ENCODE data around the gene S100PBP.
A peak's percentile ranks its signal among the peaks of the same experiment; 100 is the strongest.

The S100PBP gene

GRCh38 chr1:32873484-32873883, 56.0 kb downstream of the S100PBP start:
- ChIA-PET POLR2A (no interaction called here), CTCF (interaction anchor here (0.6 to 0.8 kb wide), 4 partner anchors 33 to 763 kb away, joined by 3 to 5 read pairs (median 4); no protein-coding TSS in a partner anchor)
- no peak for TF ChIP-seq HDGF (IDR thresholded peaks at IDR 0.05; ENCODE audit: borderline replicate concordance)
- no peak for TF ChIP-seq ARNT (IDR thresholded peaks at IDR 0.05)
- TF ChIP-seq FOXM1 (IDR thresholded peaks at IDR 0.05; ENCODE audit: borderline replicate concordance) = no peak
- no peak for TF ChIP-seq ELF4 (IDR thresholded peaks at IDR 0.05)
- no peak for TF ChIP-seq SP1 (IDR thresholded peaks at IDR 0.05)
- no peak for TF ChIP-seq L3MBTL2 (conservative IDR thresholded peaks at IDR 0.05)
- no peak for TF ChIP-seq NFRKB (IDR thresholded peaks at IDR 0.05)
- no peak for TF ChIP-seq TARDBP (IDR thresholded peaks at IDR 0.05)
- TF ChIP-seq LEF1 (IDR thresholded peaks at IDR 0.05; ENCODE audit: borderline replicate concordance) = no peak
- TF ChIP-seq PKNOX1 (IDR thresholded peaks at IDR 0.05) = no peak
- no peak for DNase-seq (ENCODE audit: extremely low spot score)

GRCh38 chr1:32874860-32875752, 57.7 kb downstream of the S100PBP start:
- TF ChIP-seq L3MBTL2 (conservative IDR thresholded peaks at IDR 0.05) = no peak
- TF ChIP-seq LEF1 (IDR thresholded peaks at IDR 0.05; ENCODE audit: borderline replicate concordance) = no peak
- TF ChIP-seq SUZ12 (IDR thresholded peaks at IDR 0.05) = no peak
- no peak for TF ChIP-seq ZNF384 (IDR thresholded peaks at IDR 0.05)
- POLR2A ChIA-PET = interaction anchor here (0.6 to 0.7 kb wide), 2 partner anchors 25 to 164 kb away, joined by 3 read pairs; no protein-coding TSS in a partner anchor
- no peak for DNase-seq (ENCODE audit: extremely low spot score)
- CTCF ChIA-PET = interaction anchor here (0.6 to 2.8 kb wide), 7 partner anchors 16 to 211 kb away, joined by 3 to 10 read pairs (median 7); no protein-coding TSS in a partner anchor

GRCh38 chr1:32876341-32877210, 59.1 kb downstream of the S100PBP start:
- ChIA-PET CTCF (interaction anchor here (0.6 to 2.8 kb wide), 8 partner anchors 9 to 518 kb away, joined by 3 to 10 read pairs (median 4); partner anchors contain the start of gene HPCA), POLR2A (no interaction called here)
- no peak for TF ChIP-seq SUZ12 (IDR thresholded peaks at IDR 0.05)
- TF ChIP-seq HDGF (IDR thresholded peaks at IDR 0.05; ENCODE audit: borderline replicate concordance) = peak; percentile 54; the same call in 1 of the 2 replicates
- peak; percentile 80; the same call in 1 of the 2 replicates for TF ChIP-seq TARDBP (IDR thresholded peaks at IDR 0.05)
- DNase-seq (ENCODE audit: extremely low spot score) = peak; percentile 91

GRCh38 chr1:32877211-32878110, 60.0 kb downstream of the S100PBP start:
- CTCF ChIA-PET = interaction anchor here (0.6 to 2.8 kb wide), 6 partner anchors 9 to 127 kb away, joined by 3 to 10 read pairs (median 4); partner anchors contain the start of gene HPCA
- TF ChIP-seq ELF4 (IDR thresholded peaks at IDR 0.05) = no peak
- no peak for TF ChIP-seq FOXA1 (IDR thresholded peaks at IDR 0.05)
- TF ChIP-seq LEF1 (IDR thresholded peaks at IDR 0.05; ENCODE audit: borderline replicate concordance) = no peak
- TF ChIP-seq FOXM1 (IDR thresholded peaks at IDR 0.05; ENCODE audit: borderline replicate concordance) = no peak
- no peak for TF ChIP-seq NFRKB (IDR thresholded peaks at IDR 0.05)
- TF ChIP-seq L3MBTL2 (conservative IDR thresholded peaks at IDR 0.05) = no peak
- no peak for TF ChIP-seq ZNF384 (IDR thresholded peaks at IDR 0.05)
- TF ChIP-seq HDGF (IDR thresholded peaks at IDR 0.05; ENCODE audit: borderline replicate concordance) = no peak
- TF ChIP-seq PKNOX1 (IDR thresholded peaks at IDR 0.05) = no peak
- no peak for TF ChIP-seq SP1 (IDR thresholded peaks at IDR 0.05)
- TF ChIP-seq BHLHE40 (IDR thresholded peaks at IDR 0.05; ENCODE audit: borderline replicate concordance) = no peak
- no peak for TF ChIP-seq ARNT (IDR thresholded peaks at IDR 0.05)
- TF ChIP-seq SUZ12 (IDR thresholded peaks at IDR 0.05) = no peak
- TF ChIP-seq CTBP1 (IDR thresholded peaks at IDR 0.05; ENCODE audit: borderline replicate concordance) = no peak
- POLR2A ChIA-PET = no interaction called here
- DNase-seq (ENCODE audit: extremely low spot score) = no peak

- DNase-seq (ENCODE audit: extremely low spot score) = no peak
- TF ChIP-seq FOXM1 (IDR thresholded peaks at IDR 0.05; ENCODE audit: borderline replicate concordance) (no peak), L3MBTL2 (conservative IDR thresholded peaks at IDR 0.05) (no peak)
- ChIA-PET POLR2A (interaction anchor here (0.8 kb wide), 1 partner anchor 61 kb away, joined by 4 read pairs; the partner anchor contains the start of genes S100PBP and YARS1), CTCF (interaction anchor here (0.8 to 1.0 kb wide), 2 partner anchors 9 to 15 kb away, joined by 3 read pairs; partner anchors contain the start of gene HPCA)
Measured at GRCh38 chr1:32878183-32878582, 60.7 kb downstream of the S100PBP start.

GRCh38 chr1:32878637-32879041, 61.2 kb downstream of the S100PBP start:
- TF ChIP-seq SUZ12 (IDR thresholded peaks at IDR 0.05) (no peak), ELF4 (IDR thresholded peaks at IDR 0.05) (no peak), FOXA1 (IDR thresholded peaks at IDR 0.05) (no peak), BHLHE40 (IDR thresholded peaks at IDR 0.05; ENCODE audit: borderline replicate concordance) (no peak), HDGF (IDR thresholded peaks at IDR 0.05; ENCODE audit: borderline replicate concordance) (no peak), NFRKB (IDR thresholded peaks at IDR 0.05) (no peak), FOXK2 (IDR thresholded peaks at IDR 0.05) (no peak), FOXM1 (IDR thresholded peaks at IDR 0.05; ENCODE audit: borderline replicate concordance) (no peak), ZNF384 (IDR thresholded peaks at IDR 0.05) (no peak), TARDBP (IDR thresholded peaks at IDR 0.05) (no peak), SP1 (IDR thresholded peaks at IDR 0.05) (no peak), LEF1 (IDR thresholded peaks at IDR 0.05; ENCODE audit: borderline replicate concordance) (no peak), L3MBTL2 (conservative IDR thresholded peaks at IDR 0.05) (no peak), PKNOX1 (IDR thresholded peaks at IDR 0.05) (no peak), ARNT (IDR thresholded peaks at IDR 0.05) (no peak), CTBP1 (IDR thresholded peaks at IDR 0.05; ENCODE audit: borderline replicate concordance) (no peak)
- DNase-seq (ENCODE audit: extremely low spot score) = no peak
- CTCF ChIA-PET = interaction anchor here (0.8 to 1.0 kb wide), 2 partner anchors 8 to 15 kb away, joined by 3 read pairs; partner anchors contain the start of gene HPCA
- POLR2A ChIA-PET = interaction anchor here (0.8 kb wide), 1 partner anchor 61 kb away, joined by 4 read pairs; the partner anchor contains the start of genes S100PBP and YARS1
